ENCODE results near the gene CORO1C.

GRCh38 chr12:108709697-108710096 lies 21.6 kb downstream of the CORO1C start:
- TF ChIP-seq TCF7L2 (IDR thresholded peaks at IDR 0.05; ENCODE audit: low read depth, low read length): no peak
- no peak for TF ChIP-seq TRIM24 (IDR thresholded peaks at IDR 0.05)
- TF ChIP-seq TAF7 (tag; IDR thresholded peaks at IDR 0.05): no peak
- no peak for TF ChIP-seq MTA1 (IDR thresholded peaks at IDR 0.05; ENCODE audit: borderline replicate concordance)
- no peak for TF ChIP-seq CEBPG (CRISPR knock-in tag; IDR thresholded peaks at IDR 0.05)
- no peak for TF ChIP-seq CEBPG (tag; conservative IDR thresholded peaks at IDR 0.05 in 1 of 2, IDR thresholded peaks at IDR 0.05 in 1 of 2)
- no peak for TF ChIP-seq FOXK1 (CRISPR knock-in tag; IDR thresholded peaks at IDR 0.05; ENCODE audit: borderline replicate concordance)
- no peak for TF ChIP-seq PRPF4 (IDR thresholded peaks at IDR 0.05; ENCODE audit: insufficient read depth, low read depth, low read length, poor library complexity, severe bottlenecking)
- TF ChIP-seq NBN (IDR thresholded peaks at IDR 0.05; ENCODE audit: low read depth): no peak
- no peak for TF ChIP-seq ZZZ3 (IDR thresholded peaks at IDR 0.05)
- TF ChIP-seq FOXM1 (IDR thresholded peaks at IDR 0.05; ENCODE audit: low read depth): no peak
- TF ChIP-seq FOXM1 (CRISPR knock-in tag; IDR thresholded peaks at IDR 0.05; ENCODE audit: low read depth): no peak
- no peak for TF ChIP-seq POLR2AphosphoS5 (IDR thresholded peaks at IDR 0.05; ENCODE audit: control insufficient read depth, insufficient read depth, low read depth, low read length)
- no peak for TF ChIP-seq CHD2 (IDR thresholded peaks at IDR 0.05; ENCODE audit: low read depth, low read length)
